Measurements from ENCODE around the gene PTPRF.

The PTPRF gene

GRCh38 chr1:43505077-43505780 is 25.5 kb upstream of the PTPRF start:
- no peak for TF ChIP-seq CTCF (IDR thresholded peaks at IDR 0.05; ENCODE audit: low read depth, low read length)
- Histone ChIP-seq H3K36me3 (no peaks in the 10 kb centered on the region), H3K27me3 (ENCODE audit: insufficient read depth, low read depth, severe bottlenecking) (no peaks in the 10 kb centered on the region), H3K27ac (no peak overlapping the region), H3K4me3 (ENCODE audit: low read depth, low read length) (no peak overlapping the region), H3K9me3 (ENCODE audit: severe bottlenecking) (no peaks in the 10 kb centered on the region)
- DNase-seq = peak; percentile 38

GRCh38 chr1:43506233-43506632 is 24.4 kb upstream of the PTPRF start:
- TF ChIP-seq CTCF (IDR thresholded peaks at IDR 0.05; ENCODE audit: low read depth, low read length) = no peak
- no peaks in the 10 kb centered on the region for H3K9me3 ChIP-seq (ENCODE audit: severe bottlenecking)
- H3K4me3 ChIP-seq (ENCODE audit: low read depth, low read length) = no peak overlapping the region
- no peaks in the 10 kb centered on the region for H3K27me3 ChIP-seq (ENCODE audit: insufficient read depth, low read depth, severe bottlenecking)
- DNase-seq = no peak
- no peaks in the 10 kb centered on the region for H3K36me3 ChIP-seq
- no peak overlapping the region for H3K27ac ChIP-seq

GRCh38 chr1:43507296-43508295 is 23.1 kb upstream of the PTPRF start:
- Histone ChIP-seq H3K4me3 (ENCODE audit: low read depth, low read length) (no peak overlapping the region), H3K27me3 (ENCODE audit: insufficient read depth, low read depth, severe bottlenecking) (no peaks in the 10 kb centered on the region), H3K27ac (no peak overlapping the region), H3K9me3 (ENCODE audit: severe bottlenecking) (no peaks in the 10 kb centered on the region), H3K36me3 (no peaks in the 10 kb centered on the region)
- DNase-seq = no peak
- TF ChIP-seq CTCF (IDR thresholded peaks at IDR 0.05; ENCODE audit: low read depth, low read length) = no peak

GRCh38 chr1:43509007-43509739 is 21.5 kb upstream of the PTPRF start:
- no peak for TF ChIP-seq CTCF (IDR thresholded peaks at IDR 0.05; ENCODE audit: low read depth, low read length)
- H3K9me3 ChIP-seq (ENCODE audit: severe bottlenecking) = no peaks in the 10 kb centered on the region
- no peaks in the 10 kb centered on the region for H3K36me3 ChIP-seq
- no peak overlapping the region for H3K27ac ChIP-seq
- H3K4me3 ChIP-seq (ENCODE audit: low read depth, low read length) = no peak overlapping the region
- no peak for DNase-seq
- no peaks in the 10 kb centered on the region for H3K27me3 ChIP-seq (ENCODE audit: insufficient read depth, low read depth, severe bottlenecking)

GRCh38 chr1:43509740-43510375 is 20.8 kb upstream of the PTPRF start:
- Histone ChIP-seq H3K9me3 (ENCODE audit: severe bottlenecking) (no peaks in the 10 kb centered on the region), H3K27ac (no peak overlapping the region), H3K4me3 (ENCODE audit: low read depth, low read length) (no peak overlapping the region), H3K27me3 (ENCODE audit: insufficient read depth, low read depth, severe bottlenecking) (no peaks in the 10 kb centered on the region), H3K36me3 (no peaks in the 10 kb centered on the region)
- DNase-seq = no peak
- TF ChIP-seq CTCF (IDR thresholded peaks at IDR 0.05; ENCODE audit: low read depth, low read length) = no peak

Data from WERI-Rb-1 (cell line).